ENCODE results near the gene DSCAML1.
"Not testable (repeated sequence)": the region's sequence is repeated elsewhere in the genome, so short reads cannot be mapped to it uniquely, and the experiment has no call there.

Gene DSCAML1

DNA sequence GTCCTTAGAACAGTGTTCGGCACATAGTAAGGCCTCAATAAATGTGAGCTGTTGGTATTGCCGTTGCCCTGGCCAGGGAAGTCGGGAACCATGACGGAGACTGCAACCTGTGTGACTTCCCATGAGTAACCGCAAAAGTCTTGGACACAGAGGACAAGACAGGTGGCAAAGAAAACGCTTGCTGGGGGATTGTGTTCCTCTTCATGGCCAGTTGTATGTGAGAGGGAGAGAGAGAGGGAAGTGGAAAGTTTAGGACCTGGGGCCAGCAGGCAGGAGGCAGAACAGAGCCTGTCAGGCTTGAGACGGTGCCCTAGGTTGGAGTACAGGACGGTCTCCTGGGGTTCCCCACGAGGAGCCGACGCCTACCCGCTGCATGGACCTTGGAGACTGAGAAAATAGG lies 379.2 kb downstream of the DSCAML1 start:
- DNase-seq, result no peak

DNA sequence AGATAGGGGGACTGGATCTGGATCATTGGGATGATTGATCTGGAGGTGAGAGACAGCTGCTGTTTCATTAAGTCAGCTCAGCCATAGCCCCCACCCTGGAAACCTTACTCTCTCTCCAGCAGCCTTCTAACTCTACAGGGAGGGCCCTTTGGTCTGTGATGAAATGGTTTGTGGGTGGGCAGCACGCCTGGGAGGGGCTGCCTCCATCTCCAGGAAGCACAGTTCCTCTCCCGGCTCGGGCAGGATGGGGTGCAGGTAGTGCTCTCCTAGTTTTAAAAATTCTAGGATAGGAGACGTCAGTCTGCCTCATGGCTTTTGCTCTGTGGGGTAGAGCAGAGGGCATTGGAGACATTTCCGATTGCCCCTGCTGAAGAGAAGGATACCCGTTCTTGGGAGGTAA lies 379.7 kb downstream of the DSCAML1 start:
- no peak for DNase-seq

DNA sequence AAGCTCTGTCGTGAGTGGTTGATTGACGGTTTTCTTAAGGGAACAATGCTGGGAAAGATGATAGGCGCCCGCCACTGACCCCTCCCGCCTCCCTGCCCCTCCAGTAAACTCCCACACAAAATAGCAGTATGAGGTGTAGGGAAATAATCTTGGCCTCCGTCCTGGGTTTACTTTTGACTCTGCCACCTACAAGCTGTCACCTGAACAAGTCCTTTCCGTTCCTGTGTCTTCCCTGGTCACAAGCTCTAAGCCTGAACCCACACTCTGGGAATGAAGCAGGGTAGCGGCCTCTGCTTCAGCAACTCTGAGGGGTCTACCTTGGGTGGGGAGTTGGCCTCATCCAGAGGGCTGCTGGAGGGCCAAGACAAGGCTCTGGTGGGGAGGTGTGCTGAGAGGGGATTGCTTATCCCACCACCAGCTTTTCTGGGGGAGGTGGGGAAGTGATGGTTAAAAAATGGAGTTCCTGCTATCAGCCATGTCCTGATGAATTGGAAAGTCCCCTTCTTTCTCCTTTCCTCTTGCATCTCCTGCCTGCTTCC lies 381.6 kb downstream of the DSCAML1 start:
- DNase-seq, result no peak

DNA sequence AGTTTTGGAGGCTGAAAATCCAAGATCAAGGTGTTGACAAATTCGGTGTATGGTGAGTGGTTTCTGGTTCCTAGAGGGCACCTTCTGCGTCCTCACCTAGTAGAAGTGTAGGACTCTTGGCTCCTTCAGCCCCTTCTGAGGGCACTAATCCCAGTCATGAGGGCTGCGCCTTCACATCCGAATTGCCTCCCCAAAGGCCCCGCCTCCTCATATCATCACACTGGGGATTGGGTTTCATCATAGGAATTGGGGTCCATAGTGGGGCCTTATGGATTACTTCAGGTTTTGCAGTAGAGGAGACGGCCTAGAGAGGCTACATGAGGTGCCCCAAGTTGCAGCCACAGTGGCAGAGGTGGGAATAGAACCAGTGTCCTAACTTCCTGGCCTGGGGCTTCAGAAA lies 382.3 kb downstream of the DSCAML1 start:
- no peak for DNase-seq

DNA sequence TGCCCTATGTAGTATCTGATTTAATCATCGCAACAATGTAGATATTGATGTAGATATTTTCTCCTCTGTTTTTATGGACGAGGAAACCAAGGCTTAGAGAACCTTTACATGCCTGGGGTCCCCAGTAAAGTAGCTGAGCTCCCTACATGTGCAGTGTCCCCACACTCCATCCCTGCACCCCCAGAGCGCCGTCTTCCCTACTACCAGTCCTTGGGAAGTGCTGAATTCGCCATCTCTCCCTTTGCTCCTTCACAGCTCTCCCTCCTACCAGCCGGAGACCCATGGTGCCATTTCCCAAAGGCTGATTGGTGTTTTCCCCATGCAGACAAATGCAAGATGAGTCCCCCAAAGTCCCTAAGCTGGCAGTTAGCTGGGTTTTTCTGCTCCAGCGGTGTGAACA lies 383.4 kb downstream of the DSCAML1 start:
- no peak for DNase-seq

DNA sequence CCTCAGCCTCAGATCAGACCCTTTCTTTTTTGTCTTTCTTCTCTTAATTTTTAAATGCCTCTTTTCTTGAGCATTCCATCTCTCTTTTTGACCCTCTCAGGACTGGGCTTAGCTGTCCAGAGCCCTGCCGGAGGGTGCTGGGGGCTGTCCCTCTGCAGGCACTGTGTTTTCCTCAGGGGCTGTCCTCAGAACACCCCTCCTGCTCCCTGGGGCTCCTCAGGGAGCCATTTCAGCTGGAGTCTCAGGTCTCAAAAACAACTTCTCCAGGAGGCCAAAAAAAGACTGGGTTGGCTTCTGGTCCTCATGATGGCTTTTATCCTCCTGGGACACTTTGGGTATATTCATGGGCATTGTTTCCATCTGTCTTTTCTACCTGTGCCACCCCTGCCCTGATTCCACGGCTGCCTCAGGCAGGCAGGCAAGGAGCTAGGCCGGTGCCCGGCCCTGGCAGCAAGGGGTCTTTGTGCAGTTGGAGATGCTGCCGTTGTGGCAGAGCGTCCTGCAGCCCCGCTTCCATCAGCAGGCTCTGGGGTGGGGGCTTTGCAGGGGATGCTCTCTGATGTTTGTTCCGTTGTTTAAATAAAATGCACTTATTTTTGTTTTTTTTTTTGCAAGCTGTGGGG lies 384.3 kb downstream of the DSCAML1 start:
- no peak for DNase-seq

DNA sequence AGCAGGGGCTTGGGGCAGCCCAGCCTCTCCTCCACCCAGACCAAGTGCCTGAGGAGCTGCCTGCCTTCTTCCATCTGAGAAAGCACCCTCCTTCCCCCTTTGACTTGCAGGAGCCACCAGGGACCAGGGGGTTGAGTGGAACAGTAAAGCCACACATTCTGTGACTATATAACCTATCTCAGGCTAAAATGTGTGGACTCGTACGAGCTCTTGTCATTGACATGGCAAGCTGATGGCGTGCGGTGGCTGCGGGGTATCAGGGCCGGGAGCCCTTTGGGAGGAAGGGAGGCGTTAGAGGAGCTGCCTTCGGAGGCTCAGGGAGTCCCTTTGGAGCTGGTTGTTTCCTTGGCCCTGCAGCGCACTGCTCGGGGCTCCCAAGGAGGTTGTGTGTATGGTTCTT lies 384.8 kb downstream of the DSCAML1 start:
- DNase-seq, result no peak

DNA sequence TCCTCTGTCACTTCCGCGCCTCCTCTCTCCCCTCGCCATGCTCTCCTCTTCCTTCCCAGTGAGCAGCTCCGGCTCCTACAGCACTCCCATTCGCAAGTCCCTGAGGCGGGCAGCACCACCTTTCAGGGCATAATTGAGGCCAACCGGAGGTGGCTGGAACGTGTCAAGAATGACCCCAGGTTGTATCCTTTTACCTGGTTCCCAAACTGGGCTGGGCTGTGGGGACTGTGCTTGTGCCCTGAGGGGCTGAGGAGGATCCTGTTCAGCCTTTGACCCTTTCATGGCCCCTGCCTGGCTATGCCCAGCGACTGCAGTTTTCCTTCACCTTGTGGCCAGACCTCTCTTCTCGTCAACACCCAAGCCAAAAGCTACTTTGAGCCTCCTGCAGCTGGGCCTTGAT lies 385.3 kb downstream of the DSCAML1 start:
- no peak for DNase-seq

DNA sequence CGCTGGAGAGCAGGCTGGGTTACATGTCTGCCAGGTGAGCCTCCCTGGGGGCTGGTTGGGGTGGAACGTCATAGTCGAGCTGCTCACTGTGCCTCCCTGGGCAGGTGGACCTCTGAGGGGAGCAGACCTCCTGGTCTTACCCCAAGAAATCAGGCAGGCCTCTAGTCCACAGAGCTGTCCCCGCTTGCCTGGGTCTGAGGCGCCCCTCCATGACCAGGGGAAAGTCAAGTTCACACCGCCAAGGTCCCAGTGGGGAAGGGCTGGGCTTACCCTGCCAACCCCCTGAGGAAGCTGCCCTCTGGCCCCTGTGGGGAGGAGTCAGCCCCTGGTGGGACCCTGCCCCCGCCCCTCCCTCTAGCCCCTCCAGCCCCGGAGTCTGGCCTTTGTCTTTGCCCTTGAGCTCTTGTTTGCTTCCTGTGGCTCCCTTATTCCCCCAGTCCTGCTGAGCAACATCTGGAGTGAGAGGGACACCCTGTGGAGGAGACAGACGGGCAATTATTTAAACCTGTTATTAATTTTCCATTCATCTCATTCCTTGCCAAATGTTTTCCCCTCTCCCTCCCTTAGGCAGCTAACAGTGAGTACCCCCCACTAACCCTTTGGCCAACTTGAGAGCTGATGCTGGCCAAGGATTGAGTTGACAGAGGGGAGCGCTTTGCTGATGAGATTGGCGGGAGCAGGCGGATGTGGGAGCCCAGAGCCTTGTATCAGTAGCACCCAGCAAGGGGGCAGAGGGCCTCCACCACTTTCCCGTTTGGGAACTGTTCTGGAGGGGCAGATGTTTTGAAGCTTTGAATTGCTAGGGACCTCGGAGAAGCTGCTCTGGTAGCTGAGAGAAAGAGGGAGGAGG lies 385.9 kb downstream of the DSCAML1 start:
- peak; percentile 62 to 89 for DNase-seq

DNA sequence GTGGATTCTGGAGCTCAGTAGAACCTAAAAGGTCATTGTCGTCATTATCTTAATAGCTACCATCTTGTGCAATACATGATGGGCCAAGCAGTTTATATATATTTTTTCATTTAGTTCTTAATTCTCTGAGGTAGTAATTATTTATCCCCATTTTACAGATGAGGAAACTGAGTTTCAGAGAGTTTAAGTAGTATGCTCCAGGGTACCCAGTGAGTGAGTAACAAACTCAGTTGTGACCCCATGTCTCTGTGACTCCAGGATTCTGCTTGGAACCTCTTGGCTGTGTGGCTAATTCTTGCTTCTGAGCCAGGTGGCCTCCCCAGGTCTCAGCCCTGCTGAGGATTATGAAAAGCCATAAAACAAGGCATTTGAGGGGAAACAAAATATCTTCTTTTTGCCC lies 386.8 kb downstream of the DSCAML1 start:
- DNase-seq, result no peak

DNA sequence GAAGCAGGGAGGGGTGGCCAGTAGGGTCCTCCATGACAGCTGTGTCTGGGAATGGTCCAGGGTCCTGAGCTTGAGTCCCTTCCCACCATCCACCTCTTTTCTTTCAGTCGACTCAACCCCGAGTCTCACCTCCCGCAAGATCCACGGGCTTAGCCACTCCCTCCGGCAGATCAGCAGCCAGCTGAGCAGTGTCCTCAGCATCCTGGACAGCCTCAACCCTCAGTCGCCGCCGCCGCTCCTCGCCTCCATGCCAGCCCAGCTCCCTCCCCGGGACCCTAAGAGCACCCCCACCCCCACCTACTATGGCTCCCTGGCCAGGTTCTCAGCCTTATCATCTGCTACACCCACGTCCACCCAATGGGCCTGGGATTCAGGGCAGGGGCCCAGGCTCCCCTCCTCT lies 387.5 kb downstream of the DSCAML1 start:
- DNase-seq, result no peak

DNA sequence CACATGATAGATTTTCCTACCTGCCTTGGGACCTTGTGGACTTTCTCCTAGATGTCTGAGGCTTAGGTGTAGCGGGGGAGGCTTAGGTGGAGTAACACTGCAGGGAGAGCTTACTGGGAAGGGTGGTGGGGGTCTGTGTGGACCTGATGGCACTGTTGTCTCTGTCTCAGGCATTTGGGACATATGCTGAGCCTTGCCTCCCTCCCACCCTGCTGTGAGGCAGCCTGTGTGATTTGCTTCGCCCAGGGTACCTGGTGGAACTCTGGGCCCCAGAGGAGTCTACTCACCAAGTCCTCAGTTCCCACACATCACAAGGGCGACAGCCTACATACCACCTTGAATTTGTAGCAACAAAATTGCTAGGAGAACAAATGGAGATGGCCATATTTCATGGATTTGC lies 388.7 kb downstream of the DSCAML1 start:
- no peak for DNase-seq

DNA sequence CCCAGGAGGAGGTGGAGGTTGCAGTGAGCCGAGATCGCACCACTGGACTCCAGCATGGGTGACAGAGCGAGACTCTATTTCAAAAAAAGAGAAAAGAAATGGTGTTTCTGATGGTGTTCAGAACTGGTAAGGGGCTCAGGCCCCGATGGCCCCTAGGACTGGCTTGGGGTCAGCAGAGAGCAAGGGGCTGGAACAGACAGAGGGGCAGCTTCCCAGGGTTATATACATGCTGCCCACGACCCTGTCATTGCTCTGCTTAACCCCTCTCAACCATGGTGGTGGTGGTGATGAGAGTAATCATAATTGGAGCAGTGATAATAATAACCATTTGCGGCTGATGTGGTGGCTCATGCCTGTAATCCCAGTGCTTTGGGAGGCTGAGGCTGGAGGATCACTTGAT lies 390.0 kb downstream of the DSCAML1 start:
- DNase-seq, result no peak

DNA sequence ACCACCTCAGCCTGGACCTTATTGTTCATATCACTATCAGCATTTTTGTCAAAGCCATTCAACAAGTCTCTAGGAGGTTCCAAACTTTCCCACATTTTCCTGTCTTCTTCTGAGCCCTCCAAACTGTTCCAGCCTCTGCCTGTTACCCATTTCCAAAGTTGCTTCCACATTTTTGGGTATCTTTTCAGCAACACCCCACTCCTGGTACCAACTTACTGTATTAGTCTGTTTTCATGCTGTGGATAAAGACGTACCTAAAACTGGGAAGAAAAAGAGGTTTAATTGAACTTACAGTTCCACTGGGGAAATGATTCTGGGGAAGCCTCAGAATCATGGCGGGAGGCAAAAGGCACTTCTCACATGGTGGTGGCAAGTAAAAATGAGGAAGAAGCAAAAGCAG lies 391.1 kb downstream of the DSCAML1 start:
- not testable (repeated sequence) for DNase-seq

DNA sequence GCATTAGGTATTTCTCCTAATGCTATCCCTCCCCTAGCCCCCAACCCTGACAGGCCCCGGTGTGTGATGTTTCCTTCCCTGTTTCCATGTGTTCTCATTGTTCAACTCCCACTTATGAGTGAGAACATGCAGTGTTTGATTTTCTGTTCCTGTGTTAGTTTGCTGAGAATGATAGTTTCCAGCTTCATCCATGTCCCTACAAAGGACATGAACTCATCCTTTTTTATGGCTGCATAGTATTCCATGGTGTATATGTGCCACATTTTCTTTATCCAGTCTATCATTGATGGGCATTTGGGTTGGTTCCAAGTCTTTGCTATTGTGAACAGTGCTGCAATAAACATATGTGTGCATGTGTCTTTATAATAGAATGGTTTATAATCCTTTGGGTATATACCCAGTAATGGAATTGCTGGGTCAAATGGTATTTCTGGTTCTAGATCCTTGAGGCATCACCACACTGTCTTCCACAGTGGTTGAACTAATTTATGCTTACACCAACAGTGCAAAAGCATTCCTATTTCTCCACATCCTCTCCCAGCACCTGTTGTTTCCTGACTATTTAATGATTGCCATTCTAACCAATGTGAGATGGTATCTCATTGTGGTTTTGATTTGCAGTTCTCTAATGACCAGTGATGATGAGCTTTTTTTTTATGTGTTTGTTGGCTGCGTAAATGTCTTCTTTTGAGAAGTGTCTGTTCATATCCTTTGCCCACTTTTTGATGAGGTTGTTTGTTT lies 397.7 kb downstream of the DSCAML1 start:
- DNase-seq, result not testable (repeated sequence)

DNA sequence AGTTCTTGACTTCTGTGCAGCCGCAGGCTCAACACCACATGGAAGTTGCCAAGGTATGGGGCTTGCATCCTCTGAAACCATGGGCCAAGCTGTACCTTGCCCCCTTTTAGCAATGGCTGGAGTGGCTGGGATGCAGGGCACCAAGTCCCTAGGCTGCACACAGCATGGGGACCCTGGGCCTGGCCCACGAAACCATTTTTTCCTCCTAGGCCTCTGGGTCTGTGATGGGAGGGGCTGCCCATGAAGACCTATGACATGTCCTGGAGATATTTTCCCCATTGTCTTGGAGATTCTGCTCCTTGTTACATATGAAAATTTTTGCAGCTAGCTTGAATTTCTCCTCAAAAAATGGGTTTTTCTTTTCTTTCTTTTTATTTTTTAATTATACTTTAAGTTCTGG lies 398.4 kb downstream of the DSCAML1 start:
- DNase-seq, result not testable (repeated sequence)

DNA sequence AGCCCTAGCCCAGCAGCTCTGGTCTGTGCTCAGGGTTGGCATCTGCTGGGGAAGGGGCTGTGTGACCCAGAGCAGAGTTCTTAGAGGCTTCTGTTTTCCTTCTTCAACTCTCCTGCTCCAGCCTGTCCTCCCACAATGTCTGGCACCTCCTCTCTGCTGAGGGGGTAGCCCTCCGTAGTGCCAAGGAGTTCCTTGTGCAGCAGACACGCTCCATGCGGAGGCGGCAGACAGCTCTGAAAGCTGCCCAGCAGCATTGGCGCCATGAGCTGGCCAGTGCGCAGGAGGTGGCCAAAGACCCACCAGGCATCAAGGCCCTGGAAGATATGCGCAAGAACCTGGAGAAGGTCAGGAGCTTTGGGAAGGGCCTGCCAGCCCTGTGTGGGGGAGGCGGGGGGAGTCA lies 400.0 kb downstream of the DSCAML1 start:
- no peak for DNase-seq

DNA sequence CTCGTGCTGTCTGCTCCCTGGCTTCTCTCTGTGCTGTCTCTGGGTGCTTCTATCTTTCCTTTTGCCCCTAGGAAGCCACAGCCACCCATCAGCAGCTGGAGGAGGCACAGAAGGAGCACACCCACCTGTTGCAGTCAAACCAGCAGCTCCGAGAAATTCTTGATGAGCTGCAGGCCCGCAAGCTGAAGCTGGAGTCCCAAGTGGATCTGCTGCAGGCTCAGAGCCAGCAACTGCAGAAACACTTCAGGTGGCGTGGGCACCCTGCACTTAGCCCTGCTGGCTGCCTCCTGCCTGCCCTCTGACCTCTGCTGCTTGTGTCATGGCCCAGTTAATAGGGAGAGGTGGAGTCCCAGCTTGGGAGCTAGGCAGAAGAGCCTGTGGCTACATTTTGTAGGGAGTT lies 401.5 kb downstream of the DSCAML1 start:
- DNase-seq, result no peak

DNA sequence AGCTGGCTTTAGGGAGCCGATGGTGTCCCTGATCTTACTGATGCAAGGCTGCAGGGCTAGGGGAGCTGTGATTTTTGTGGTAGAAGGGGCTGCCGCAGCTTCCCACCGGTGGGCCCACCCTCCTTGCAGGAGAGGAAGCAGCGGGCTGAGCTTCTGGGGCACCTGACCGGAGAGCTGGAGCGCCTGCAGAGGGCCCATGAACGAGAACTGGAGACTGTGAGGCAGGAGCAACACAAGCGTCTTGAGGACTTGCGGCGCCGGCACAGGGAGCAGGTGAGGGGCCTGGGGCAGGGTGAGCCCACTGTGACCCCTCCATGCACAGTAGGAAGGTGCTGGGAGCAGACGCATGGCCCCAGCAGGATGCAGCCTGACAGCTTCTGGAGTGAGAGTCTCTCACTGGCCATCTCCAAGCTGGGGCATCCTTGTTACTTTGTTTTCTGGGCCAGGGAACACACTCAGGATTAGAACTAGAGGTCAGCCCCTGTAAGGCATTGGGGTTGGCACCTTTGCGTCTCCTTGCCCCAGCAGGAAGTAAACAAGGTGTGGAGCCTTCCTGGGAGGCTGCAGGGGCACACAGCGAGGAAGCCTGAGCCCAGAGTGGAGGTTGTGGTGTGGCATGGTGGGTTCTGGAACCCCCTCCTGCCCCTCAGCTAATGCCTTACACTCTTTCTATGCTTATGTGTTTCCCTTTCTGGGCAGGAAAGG lies 402.6 kb downstream of the DSCAML1 start:
- DNase-seq, result no peak

DNA sequence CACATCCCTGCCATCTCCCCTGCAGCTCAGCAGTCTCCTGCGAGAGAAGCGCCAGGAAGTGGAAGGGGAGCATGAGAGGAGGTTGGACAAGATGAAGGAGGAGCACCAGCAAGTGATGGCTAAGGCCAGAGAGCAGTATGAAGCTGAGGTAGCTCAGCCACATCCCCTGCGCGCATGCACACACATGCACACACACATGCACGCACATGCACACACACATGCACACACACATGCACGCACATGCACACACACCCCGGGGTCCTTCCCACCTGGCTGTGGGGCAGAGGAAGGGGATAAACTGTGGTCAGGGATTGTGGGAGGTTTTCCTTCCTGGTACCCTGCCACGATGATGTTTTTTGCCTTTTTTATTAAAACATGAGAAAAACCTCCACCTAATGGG lies 404.0 kb downstream of the DSCAML1 start:
- DNase-seq, result no peak

DNA sequence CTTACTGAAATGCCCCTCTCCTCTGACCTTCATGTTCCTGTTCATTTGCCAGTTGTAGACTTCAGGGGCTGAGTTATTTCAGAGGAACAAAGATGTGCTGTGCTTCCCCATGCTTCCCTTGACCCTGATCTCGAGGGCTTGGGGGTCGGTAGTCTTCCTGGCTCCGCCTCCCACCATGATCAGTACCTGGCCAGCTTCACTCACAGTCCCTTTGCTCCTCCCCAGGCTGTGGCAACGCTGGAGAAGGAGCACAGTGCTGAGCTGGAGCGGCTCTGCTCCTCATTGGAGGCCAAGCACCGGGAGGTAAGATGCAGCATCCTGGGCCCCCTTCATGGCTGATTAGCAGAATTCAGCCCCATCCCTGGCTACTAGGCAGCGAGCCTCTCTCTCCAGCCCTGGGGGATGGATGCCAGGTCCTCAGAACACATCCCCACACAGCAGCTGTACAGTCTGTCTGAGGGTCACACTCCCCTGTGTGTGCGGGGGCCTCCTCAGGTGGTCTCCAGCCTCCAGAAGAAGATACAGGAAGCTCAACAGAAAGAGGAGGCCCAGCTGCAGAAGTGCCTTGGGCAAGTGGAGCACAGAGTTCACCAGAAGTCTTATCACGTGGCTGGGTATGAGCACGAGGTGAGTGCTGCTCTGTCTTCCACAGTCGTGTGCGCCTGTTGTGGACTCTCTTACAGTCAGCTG lies 404.9 kb downstream of the DSCAML1 start:
- no peak for DNase-seq

DNA sequence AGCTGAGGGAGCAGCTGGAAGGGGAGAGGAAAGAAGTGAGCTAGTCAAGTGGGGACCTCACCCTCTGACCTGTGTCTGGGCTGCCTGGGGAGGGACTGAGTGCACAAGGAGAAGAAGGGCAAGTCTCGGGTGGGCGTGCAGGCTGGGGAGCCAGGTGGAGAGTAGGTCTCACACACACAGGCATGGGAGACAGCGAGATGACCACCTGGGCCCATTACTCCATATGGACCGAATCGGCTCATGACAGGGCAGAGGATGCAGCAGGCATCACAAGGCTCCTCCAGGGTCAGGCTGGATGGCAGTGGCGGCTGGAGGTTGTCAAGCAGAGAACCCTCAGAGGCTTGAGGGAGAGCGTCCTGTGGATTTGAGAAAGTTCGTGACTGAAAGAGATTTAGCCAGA lies 405.8 kb downstream of the DSCAML1 start:
- DNase-seq, result no peak
